ENCODE measurements around the gene CDH22. TPM values are rescaled to one million over a fixed set of nuclear protein-coding genes. Genes with fewer than 3 reads are reported as not detected.

The CDH22 gene
- total RNA-seq, 4 donors from 2014 or later = not detected

GRCh38 chr20:46230106-46230491, 78.2 kb downstream of the CDH22 start:
- Histone ChIP-seq H3K9me3 (peaks cover 0 to 5% (median 0%) of the 10 kb centered on the region in 4 donors), H3K27me3 (no peaks in the 10 kb centered on the region), H3K27ac (no peak overlapping the region), H3K36me3 (no peaks in the 10 kb centered on the region), H3K4me1 (no peaks in the 10 kb centered on the region), H3K4me3 (no peak overlapping the region)
- DNase-seq = no peak
- TF ChIP-seq POLR2A (IDR thresholded peaks at IDR 0.05) = no peak
- TF ChIP-seq CTCF (IDR thresholded peaks at IDR 0.05) = no peak

GRCh38 chr20:46229478-46230105, 78.7 kb downstream of the CDH22 start:
- TF ChIP-seq POLR2A (IDR thresholded peaks at IDR 0.05) = no peak
- TF ChIP-seq CTCF (IDR thresholded peaks at IDR 0.05) = no peak
- Histone ChIP-seq H3K4me1 (no peaks in the 10 kb centered on the region), H3K27ac (no peak overlapping the region), H3K36me3 (no peaks in the 10 kb centered on the region), H3K9me3 (peaks cover 0 to 5% (median 0%) of the 10 kb centered on the region in 4 donors), H3K27me3 (no peaks in the 10 kb centered on the region), H3K4me3 (no peak overlapping the region)
- no peak for DNase-seq

- Histone ChIP-seq H3K36me3 (no peaks in the 10 kb centered on the region), H3K27ac (no peak overlapping the region), H3K4me3 (no peak overlapping the region), H3K4me1 (no peaks in the 10 kb centered on the region), H3K27me3 (no peaks in the 10 kb centered on the region), H3K9me3 (peaks cover 0 to 5% (median 0%) of the 10 kb centered on the region in 4 donors)
- DNase-seq = no peak
- TF ChIP-seq CTCF (IDR thresholded peaks at IDR 0.05) (no peak), POLR2A (IDR thresholded peaks at IDR 0.05) (no peak)
Observed at GRCh38 chr20:46228670-46229069, 79.6 kb downstream of the CDH22 start.

GRCh38 chr20:46227272-46227767, 81.0 kb downstream of the CDH22 start:
- H3K4me3 ChIP-seq = no peak overlapping the region
- no peak for TF ChIP-seq POLR2A (IDR thresholded peaks at IDR 0.05)
- TF ChIP-seq CTCF (IDR thresholded peaks at IDR 0.05) = no peak
- H3K9me3 ChIP-seq = peaks cover 0 to 5% (median 0%) of the 10 kb centered on the region in 4 donors
- no peaks in the 10 kb centered on the region for H3K4me1 ChIP-seq
- no peaks in the 10 kb centered on the region for H3K36me3 ChIP-seq
- no peak for DNase-seq
- H3K27ac ChIP-seq = no peak overlapping the region
- no peaks in the 10 kb centered on the region for H3K27me3 ChIP-seq

- Histone ChIP-seq H3K4me1 (no peaks in the 10 kb centered on the region), H3K4me3 (no peak overlapping the region), H3K27ac (no peak overlapping the region), H3K36me3 (no peaks in the 10 kb centered on the region), H3K9me3 (peaks cover 0 to 5% (median 0%) of the 10 kb centered on the region in 4 donors), H3K27me3 (no peaks in the 10 kb centered on the region)
- no peak for DNase-seq
- TF ChIP-seq CTCF (IDR thresholded peaks at IDR 0.05) (no peak), POLR2A (IDR thresholded peaks at IDR 0.05) (no peak)
Observed at GRCh38 chr20:46226602-46227001, 81.7 kb downstream of the CDH22 start.
